Thymus (tissue), 11 donors: Measurements from ENCODE around the gene CABLES2. TPM values are rescaled to one million over a fixed set of nuclear protein-coding genes. Genes with fewer than 3 reads are reported as not detected.
A peak's percentile ranks its signal among the peaks of the same experiment; 100 is the strongest.

Source experiments
- DNase-seq, 9 donors: peaks; one replicate each; pipeline ENCODE4 v3.0.0-alpha.2; 2013; ENCODE audit warnings: low spot score in 9 of 9, low read depth in 6 of 9, missing footprints in 1 of 9
- H3K27ac ChIP-seq, 2 donors: one replicate each; pipeline ENCODE4 v1.5.1; 2013; ENCODE audit warnings: control low read depth in 1 of 2, low read depth in 1 of 2, low read length in 1 of 2, mild to moderate bottlenecking in 1 of 2, moderate library complexity in 1 of 2
- H3K27me3 ChIP-seq, 2 donors: one replicate each; pipeline ENCODE4 v1.5.1; 2013; ENCODE audit warnings: low read length in 1 of 2; ENCODE audit not compliant: control insufficient read depth in 2 of 2, insufficient read depth in 1 of 2
- H3K36me3 ChIP-seq, 2 donors: one replicate each; pipeline ENCODE4 v1.5.1; 2013; ENCODE audit warnings: low read length in 1 of 2, mild to moderate bottlenecking in 1 of 2, moderate library complexity in 1 of 2; ENCODE audit not compliant: control insufficient read depth in 2 of 2, insufficient read depth in 2 of 2
- H3K4me1 ChIP-seq, 2 donors: one replicate each; pipeline ENCODE4 v1.5.1; 2013; ENCODE audit warnings: low read length in 2 of 2; ENCODE audit not compliant: control insufficient read depth in 2 of 2, insufficient read depth in 2 of 2
- H3K4me3 ChIP-seq, 2 donors: one replicate each; pipeline ENCODE4 v1.5.1; 2013; ENCODE audit warnings: low read length in 2 of 2, control low read depth in 1 of 2, mild to moderate bottlenecking in 1 of 2
- H3K9me3 ChIP-seq, 2 donors: one replicate each; pipeline ENCODE4 v1.5.1; 2013; ENCODE audit warnings: low read length in 1 of 2, mild to moderate bottlenecking in 1 of 2; ENCODE audit not compliant: control insufficient read depth in 2 of 2, insufficient read depth in 1 of 2
- WGBS: extraction: QIAGEN DNeasy Blood & Tissue Kit; methylation state at CpG from one replicate; pipeline ENCODE4 v1.1.7; 2013; 5-methylcytosine and 5-hydroxymethylcytosine counted together
- polyA plus RNA-seq: library from polyadenylated mRNA; stranded (reverse); fragments of 200-250 nt; gene quantifications from one replicate; pipeline ENCODE4 v1.2.3, GENCODE V29; 2013
- total RNA-seq: library from RNA; stranded (reverse); fragments of 120-200 nt; gene quantifications from one replicate; pipeline ENCODE4 v1.2.4, GENCODE V29; 2013
- donor health status: healthy.

CABLES2 gene
- total and polyA plus RNA-seq, 2 donors = 2.0 to 3.5 TPM

- Histone ChIP-seq H3K4me1 (peaks cover 0 to 10% of the 10 kb centered on the region in 2 donors), H3K36me3 (no peaks in the 10 kb centered on the region), H3K27ac (peak overlapping the region in 1 of 2 donors; percentile 66), H3K27me3 (peaks cover 55 to 73% of the 10 kb centered on the region in 2 donors), H3K4me3 (peak overlapping the region; percentile 27 to 44), H3K9me3 (no peaks in the 10 kb centered on the region)
- DNase-seq = no peak
- 3% methylated on average over 72 of the region's 72 CpGs for WGBS
These were observed 40.5 kb downstream of the CABLES2 start for GRCh38 chr20:62366370-62367135.

DNA sequence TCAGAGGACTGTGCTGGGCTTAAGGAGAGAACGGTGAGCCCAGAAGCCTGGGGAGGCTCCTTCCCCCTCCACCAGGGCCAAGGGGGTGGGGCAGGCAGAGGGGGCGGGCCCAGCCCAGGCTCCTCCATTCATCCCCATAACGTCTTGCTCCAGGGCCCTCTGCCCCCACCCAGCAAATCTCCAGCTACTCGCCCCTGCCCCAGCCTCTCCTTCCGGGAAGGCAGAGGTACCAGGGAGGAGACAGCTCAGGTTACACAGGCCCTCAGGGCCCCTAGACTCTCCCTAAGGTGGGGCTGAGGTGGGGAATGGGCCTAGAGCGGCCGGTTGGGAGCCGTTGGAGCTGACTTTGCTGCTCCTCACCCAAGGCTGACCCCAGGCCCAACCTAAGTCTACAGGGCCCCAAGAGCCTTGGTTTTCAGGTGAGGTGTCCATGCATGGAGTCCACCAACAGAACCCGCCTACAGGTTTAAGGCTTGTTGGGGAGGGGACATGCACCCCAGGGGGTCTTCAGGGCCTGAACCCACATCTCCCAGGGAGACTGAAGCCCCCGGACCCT, 41.2 kb downstream of the CABLES2 start:
- H3K4me1 ChIP-seq = peaks cover 0 to 10% of the 10 kb centered on the region in 2 donors
- 56% methylated on average over 10 of the region's 10 CpGs for WGBS
- peak overlapping the region; percentile 2 to 27 for H3K4me3 ChIP-seq
- no peaks in the 10 kb centered on the region for H3K9me3 ChIP-seq
- H3K27ac ChIP-seq = peak overlapping the region in 1 of 2 donors; percentile 66
- H3K27me3 ChIP-seq = peaks cover 55 to 66% of the 10 kb centered on the region in 2 donors
- no peaks in the 10 kb centered on the region for H3K36me3 ChIP-seq
- DNase-seq = no peak

DNA sequence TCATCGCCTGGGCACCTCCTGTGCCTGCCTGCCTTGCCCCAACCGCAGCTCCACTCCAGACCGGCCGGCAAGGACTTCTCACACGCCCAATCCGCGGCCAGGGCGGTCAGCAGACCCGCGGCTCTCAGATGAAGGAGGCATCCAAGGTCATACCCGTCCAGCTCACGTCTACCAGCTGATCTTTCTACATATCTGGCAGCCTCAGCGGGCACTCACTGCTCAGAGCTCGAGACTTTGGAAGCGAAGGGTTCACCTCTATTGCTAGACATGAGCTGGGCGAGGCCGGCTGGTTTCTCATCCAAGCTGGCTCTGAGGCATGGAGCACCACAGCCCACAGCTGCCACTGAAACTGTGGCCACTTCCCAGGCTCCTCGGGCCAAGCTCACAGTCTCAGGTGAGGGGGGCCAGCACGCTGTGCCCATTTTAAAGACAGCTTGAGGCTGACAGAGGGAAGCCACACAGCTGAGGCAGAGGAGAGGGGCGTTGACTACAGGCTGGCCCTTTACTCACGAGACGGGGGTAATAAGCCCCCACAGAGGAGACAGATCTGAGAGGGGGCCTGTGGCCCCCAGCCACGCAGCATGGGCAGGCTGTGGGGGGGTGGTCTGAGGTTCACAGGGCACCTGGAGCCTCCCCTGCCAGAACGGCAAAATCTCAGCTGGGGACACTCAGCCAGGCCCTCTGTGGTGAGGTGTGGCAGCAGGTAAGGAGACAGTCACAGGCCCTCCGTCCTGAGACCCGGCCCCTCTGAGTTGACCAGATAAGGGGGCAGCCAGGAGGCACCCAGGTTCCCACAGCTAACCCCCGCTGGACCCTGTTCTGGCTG, 42.0 kb downstream of the CABLES2 start:
- H3K27me3 ChIP-seq = peaks cover 51 to 59% of the 10 kb centered on the region in 2 donors

GRCh38 chr20:62363920-62364851, 42.9 kb downstream of the CABLES2 start:
- H3K9me3 ChIP-seq = no peaks in the 10 kb centered on the region
- no peak overlapping the region for H3K27ac ChIP-seq
- H3K4me1 ChIP-seq = peaks cover 0 to 11% of the 10 kb centered on the region in 2 donors
- H3K4me3 ChIP-seq = no peak overlapping the region
- H3K36me3 ChIP-seq = no peaks in the 10 kb centered on the region
- 87% methylated on average over 22 of the region's 22 CpGs for WGBS
- peaks cover 42 to 49% of the 10 kb centered on the region in 2 donors for H3K27me3 ChIP-seq
- no peak for DNase-seq

More for the DNA sequence above, 42.0 kb downstream of the CABLES2 start:
- peaks cover 0 to 10% of the 10 kb centered on the region in 2 donors for H3K4me1 ChIP-seq
- H3K9me3 ChIP-seq = no peaks in the 10 kb centered on the region
- no peak for DNase-seq
- no peak overlapping the region for H3K4me3 ChIP-seq
- H3K27ac ChIP-seq = peak overlapping the region in 1 of 2 donors; percentile 56
- H3K36me3 ChIP-seq = no peaks in the 10 kb centered on the region
- WGBS = 88% methylated on average over 27 of the region's 27 CpGs

- 87% methylated on average over 20 of the region's 20 CpGs for WGBS
- H3K4me3 ChIP-seq = no peak overlapping the region
- H3K36me3 ChIP-seq = no peaks in the 10 kb centered on the region
- H3K27ac ChIP-seq = no peak overlapping the region
- no peaks in the 10 kb centered on the region for H3K9me3 ChIP-seq
- H3K4me1 ChIP-seq = peaks cover 0 to 15% of the 10 kb centered on the region in 2 donors
- no peak for DNase-seq
- H3K27me3 ChIP-seq = peaks cover 33 to 40% of the 10 kb centered on the region in 2 donors
These were observed 43.8 kb downstream of the CABLES2 start for GRCh38 chr20:62362991-62363919.

GRCh38 chr20:62362590-62362940, 44.5 kb downstream of the CABLES2 start:
- DNase-seq = no peak
- Histone ChIP-seq H3K27me3 (peaks cover 26 to 33% of the 10 kb centered on the region in 2 donors), H3K27ac (no peak overlapping the region), H3K4me3 (no peak overlapping the region), H3K9me3 (no peaks in the 10 kb centered on the region), H3K4me1 (peaks cover 0 to 16% of the 10 kb centered on the region in 2 donors), H3K36me3 (no peaks in the 10 kb centered on the region)
- WGBS = 65% methylated on average over 13 of the region's 13 CpGs

DNA sequence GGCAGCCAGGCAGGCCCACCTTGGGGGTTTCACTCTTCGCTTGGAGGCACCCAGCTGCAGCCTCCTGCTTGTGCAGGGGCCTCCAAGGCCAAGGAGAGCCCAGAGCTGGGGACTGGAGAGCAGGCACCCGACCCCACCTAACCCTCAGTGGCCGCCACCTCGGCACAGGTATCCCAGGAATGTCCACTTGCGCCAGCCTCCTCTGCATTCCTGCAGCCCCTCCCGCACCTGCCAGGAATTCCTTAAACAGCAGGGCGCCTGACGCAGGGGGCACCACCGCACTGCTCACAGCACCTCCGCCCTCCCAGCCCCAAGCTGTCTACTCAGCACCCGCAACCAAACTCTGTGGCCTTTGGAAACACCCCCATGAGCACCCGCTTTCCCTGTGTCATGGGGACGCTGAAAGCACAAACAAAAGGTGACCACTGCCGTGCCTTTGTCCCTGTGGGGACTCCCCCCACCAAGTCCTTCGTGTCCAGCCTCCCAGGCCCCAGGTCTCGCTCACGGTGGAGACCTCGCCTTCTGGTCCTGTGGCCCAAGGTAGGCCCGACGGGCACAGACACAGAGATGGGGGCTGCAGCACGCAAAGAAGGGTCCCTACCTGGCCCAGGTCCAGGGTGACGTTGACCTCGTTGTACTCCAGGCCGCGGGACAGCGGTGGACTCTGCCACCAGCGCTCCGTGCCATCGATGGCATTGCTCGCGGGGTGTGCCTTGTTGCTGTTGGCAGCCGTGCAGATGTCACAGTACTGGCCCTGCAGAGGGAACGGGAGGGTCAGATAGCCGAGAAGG, 45.1 kb downstream of the CABLES2 start:
- no peak for DNase-seq
- no peak overlapping the region for H3K4me3 ChIP-seq
- no peaks in the 10 kb centered on the region for H3K36me3 ChIP-seq
- 94% methylated on average over 34 of the region's 34 CpGs for WGBS
- H3K9me3 ChIP-seq = no peaks in the 10 kb centered on the region
- H3K27me3 ChIP-seq = peaks cover 21 to 33% of the 10 kb centered on the region in 2 donors
- H3K27ac ChIP-seq = peak overlapping the region in 1 of 2 donors; percentile 8
- H3K4me1 ChIP-seq = peaks cover 0 to 21% of the 10 kb centered on the region in 2 donors
